ENCODE results near the gene SCO2.

SCO2 gene

DNA sequence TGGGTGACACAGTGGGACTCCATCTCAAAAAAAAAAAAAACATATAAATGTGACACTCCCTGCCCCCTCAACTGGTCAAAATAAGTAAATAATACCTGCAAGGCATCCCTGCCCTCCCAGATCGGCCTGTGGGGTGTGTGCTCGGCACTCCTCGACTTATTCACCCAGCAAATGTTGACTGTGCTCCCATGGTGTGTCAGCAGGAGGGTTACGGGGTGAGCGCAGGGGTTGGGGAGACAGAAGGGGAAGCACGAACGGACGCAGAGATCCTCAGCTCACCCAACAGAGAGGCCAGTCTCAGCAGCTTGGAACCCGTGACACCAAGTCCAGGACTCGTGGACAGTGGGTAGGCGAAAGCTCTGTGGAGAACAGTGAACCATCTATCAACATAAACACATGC is 45.7 kb downstream of the SCO2 start:
- Histone ChIP-seq H3K27ac (ENCODE audit: low read depth, low read length) (no peak overlapping the region), H3K27me3 (ENCODE audit: control insufficient read depth, insufficient read depth, low read length) (peaks cover 18% of the 10 kb centered on the region), H3K36me3 (ENCODE audit: control insufficient read depth, insufficient read depth, low read length) (no peaks in the 10 kb centered on the region), H3K9ac (ENCODE audit: low read depth, low read length) (no peak overlapping the region), H3K4me3 (ENCODE audit: low read depth, low read length) (no peak overlapping the region), H3K4me1 (ENCODE audit: control insufficient read depth, insufficient read depth, low read length) (peaks cover 4% of the 10 kb centered on the region; the same call in 1 of the 2 replicates), H3K9me3 (ENCODE audit: control insufficient read depth, insufficient read depth, low read length) (no peaks in the 10 kb centered on the region)

DNA sequence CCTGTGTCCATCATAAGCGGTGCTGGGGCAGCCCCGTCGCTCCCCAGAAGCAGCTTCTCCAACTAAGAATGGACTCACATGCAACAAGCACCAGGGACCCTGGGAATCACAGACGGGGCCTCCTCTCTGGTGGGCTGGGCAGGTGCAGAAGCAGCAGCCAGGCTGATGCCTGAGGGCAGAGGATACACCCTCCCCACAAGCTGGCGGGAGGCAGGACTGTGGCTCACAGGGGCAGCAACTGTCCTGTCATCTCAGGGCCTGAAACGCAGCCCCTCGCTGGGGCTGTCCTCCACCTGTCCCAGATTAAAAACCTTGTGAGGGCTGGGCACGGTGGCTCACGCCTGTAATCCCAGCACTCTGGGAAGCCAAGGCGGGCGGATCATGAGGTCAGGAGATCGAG is 47.5 kb downstream of the SCO2 start:
- Histone ChIP-seq H3K4me3 (ENCODE audit: low read depth, low read length) (no peak overlapping the region), H3K4me1 (ENCODE audit: control insufficient read depth, insufficient read depth, low read length) (peaks cover 9% of the 10 kb centered on the region), H3K27ac (ENCODE audit: low read depth, low read length) (no peak overlapping the region), H3K36me3 (ENCODE audit: control insufficient read depth, insufficient read depth, low read length) (no peaks in the 10 kb centered on the region), H3K9ac (ENCODE audit: low read depth, low read length) (no peak overlapping the region), H3K27me3 (ENCODE audit: control insufficient read depth, insufficient read depth, low read length) (peaks cover 18% of the 10 kb centered on the region), H3K9me3 (ENCODE audit: control insufficient read depth, insufficient read depth, low read length) (no peaks in the 10 kb centered on the region)

DNA sequence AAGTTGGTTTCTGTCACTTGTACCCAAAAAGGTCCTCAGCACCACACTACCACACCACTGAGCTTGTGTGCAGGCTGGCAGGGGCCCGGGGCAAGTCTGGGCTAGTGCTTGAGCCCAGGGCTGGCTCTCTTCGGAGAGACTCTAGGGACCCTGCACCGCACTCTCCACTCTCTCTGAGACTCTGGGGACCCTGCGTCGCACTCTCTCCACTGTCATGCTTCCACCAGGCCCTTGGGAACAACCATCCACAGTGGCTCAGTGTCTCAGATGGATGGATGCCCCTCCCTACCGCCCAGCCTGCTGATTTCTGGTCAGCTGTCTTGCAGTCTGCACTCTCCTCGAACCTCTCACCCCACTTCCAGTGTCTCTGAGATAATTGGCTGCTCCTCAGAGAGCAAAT is 48.5 kb downstream of the SCO2 start:
- no peak overlapping the region for H3K27ac ChIP-seq (ENCODE audit: low read depth, low read length)
- no peak overlapping the region for H3K9ac ChIP-seq (ENCODE audit: low read depth, low read length)
- peaks cover 9% of the 10 kb centered on the region for H3K4me1 ChIP-seq (ENCODE audit: control insufficient read depth, insufficient read depth, low read length)
- H3K36me3 ChIP-seq (ENCODE audit: control insufficient read depth, insufficient read depth, low read length) = no peaks in the 10 kb centered on the region
- no peaks in the 10 kb centered on the region for H3K9me3 ChIP-seq (ENCODE audit: control insufficient read depth, insufficient read depth, low read length)
- H3K27me3 ChIP-seq (ENCODE audit: control insufficient read depth, insufficient read depth, low read length) = peaks cover 18% of the 10 kb centered on the region
- no peak overlapping the region for H3K4me3 ChIP-seq (ENCODE audit: low read depth, low read length)

DNA sequence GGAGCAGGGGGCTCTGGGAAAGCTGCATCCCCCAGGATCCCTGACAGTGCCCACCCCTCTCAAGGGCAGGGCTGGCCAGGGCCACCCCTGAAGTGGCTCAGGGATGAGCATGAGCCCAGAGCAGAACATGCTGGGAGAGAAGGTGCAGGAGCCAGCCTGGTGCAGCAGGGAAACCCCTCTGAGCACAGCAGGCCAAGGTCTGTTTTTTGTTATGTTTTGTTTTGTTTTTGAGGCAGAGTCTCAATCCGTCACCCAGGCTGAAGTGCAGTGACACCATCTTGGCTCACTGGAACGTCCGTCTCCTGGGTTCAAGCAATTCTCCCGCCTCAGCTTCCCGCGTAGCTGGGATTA is 49.8 kb downstream of the SCO2 start:
- Histone ChIP-seq H3K4me1 (ENCODE audit: control insufficient read depth, insufficient read depth, low read length) (peaks cover 9% of the 10 kb centered on the region), H3K4me3 (ENCODE audit: low read depth, low read length) (peak overlapping the region; percentile 75; the same call in 1 of the 2 replicates), H3K9me3 (ENCODE audit: control insufficient read depth, insufficient read depth, low read length) (no peaks in the 10 kb centered on the region), H3K9ac (ENCODE audit: low read depth, low read length) (no peak overlapping the region), H3K36me3 (ENCODE audit: control insufficient read depth, insufficient read depth, low read length) (no peaks in the 10 kb centered on the region), H3K27ac (ENCODE audit: low read depth, low read length) (no peak overlapping the region), H3K27me3 (ENCODE audit: control insufficient read depth, insufficient read depth, low read length) (peaks cover 13% of the 10 kb centered on the region)

DNA sequence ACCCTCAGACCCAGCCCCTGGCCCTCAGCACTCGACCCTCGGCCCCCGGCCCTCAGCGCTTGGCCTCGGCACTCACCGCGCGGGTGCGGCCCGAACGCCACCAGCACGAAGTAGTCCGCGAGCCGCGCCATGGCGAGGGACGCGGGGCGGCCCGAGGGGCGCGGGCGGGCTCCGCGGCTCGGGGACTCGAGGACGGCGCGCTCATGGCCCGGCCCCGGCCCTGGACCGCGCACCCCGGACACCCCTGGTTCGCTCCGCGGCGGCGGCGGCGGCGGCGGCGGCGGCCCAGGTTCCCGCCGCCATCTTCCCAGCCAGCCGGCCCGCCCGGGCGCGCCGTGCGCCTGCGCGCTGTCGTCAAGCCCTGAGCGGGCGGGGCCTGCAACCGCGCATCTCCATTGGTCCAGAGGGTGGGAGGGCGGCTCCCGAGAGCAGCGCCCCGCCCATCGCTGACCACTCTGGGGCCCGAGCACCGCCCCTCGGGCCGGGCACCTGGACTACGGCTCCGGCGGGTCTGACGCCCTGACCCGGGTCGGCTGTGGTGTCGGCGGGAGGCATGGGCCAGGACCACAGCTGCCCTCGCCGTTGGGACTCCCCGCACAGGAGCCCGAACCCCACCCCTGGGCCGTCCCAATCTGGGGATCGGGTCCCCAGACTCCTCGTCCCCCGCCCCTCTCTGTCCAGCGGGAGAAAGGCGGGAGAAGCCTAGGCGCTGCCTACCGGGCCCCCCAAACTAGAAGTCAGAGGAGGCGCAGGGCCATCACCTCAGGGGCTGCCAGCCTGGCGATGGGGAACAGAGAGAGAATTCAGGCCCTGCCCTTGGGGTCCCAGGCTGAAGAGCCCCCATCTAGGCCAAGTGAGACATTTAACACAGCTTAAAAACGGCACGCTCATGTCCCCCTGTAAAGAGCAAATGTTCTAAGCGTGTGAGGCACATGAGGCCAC is 50.4 kb downstream of the SCO2 start, which contains the start of gene SBF1:
Gene SBF1, minus strand, starts transcription at position 326 of the 942 bp plus-strand sequence. Its CDS starts 195 bp downstream, at position 131.
- Histone ChIP-seq H3K4me1 (ENCODE audit: control insufficient read depth, insufficient read depth, low read length) (peaks cover 14% of the 10 kb centered on the region), H3K27me3 (ENCODE audit: control insufficient read depth, insufficient read depth, low read length) (peaks cover 6% of the 10 kb centered on the region), H3K36me3 (ENCODE audit: control insufficient read depth, insufficient read depth, low read length) (no peaks in the 10 kb centered on the region), H3K9ac (ENCODE audit: low read depth, low read length) (peak within 1 kb of the TSS; percentile 51; the same call in 1 of the 2 replicates), H3K9me3 (ENCODE audit: control insufficient read depth, insufficient read depth, low read length) (no peaks in the 10 kb centered on the region), H3K27ac (ENCODE audit: low read depth, low read length) (peak within 1 kb of the TSS; percentile 20), H3K4me3 (ENCODE audit: low read depth, low read length) (peak within 1 kb of the TSS; percentile 75)

DNA sequence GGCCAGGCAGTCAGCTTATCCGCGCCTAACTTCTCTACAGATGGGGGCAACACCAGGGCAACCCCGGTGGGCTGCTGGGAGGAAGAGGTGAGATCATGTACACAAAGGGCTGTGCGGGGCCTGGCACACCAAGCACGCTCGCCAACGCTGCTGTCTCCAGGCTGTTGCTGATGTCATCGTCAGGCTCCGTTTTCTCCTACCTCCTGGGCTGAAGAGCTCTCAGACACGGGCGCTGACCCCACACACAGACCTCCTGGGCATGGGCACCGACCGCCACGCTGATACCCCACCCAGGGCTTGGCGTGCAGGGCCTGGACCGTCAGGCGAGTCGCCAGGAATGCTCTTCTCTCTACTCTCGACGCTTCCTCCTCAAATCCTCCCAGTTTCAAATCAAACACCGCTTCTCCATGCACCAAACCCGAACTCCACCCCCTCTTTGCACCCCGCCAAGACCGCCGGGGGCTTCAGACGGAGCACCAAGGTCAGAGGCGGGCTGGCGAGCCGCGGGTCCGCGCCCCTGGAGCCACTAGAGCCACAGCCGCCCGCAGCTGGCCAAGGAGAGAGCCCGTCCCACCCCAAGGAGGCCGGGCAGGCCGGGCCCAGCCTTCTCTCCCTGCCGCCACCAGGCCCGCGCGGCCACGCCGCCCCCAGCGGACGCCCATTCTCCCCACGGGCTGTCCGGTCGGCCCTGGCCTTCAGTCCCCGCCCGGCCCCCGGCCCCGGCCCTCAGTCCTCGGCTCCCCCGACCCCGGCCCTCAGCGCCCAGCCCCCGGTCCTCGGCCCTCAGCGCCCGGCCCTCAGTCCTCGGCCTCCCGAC is 51.3 kb downstream of the SCO2 start:
- H3K4me1 ChIP-seq (ENCODE audit: control insufficient read depth, insufficient read depth, low read length) = peaks cover 15% of the 10 kb centered on the region
- H3K9ac ChIP-seq (ENCODE audit: low read depth, low read length) = peak overlapping the region; percentile 51; the same call in 1 of the 2 replicates
- no peaks in the 10 kb centered on the region for H3K36me3 ChIP-seq (ENCODE audit: control insufficient read depth, insufficient read depth, low read length)
- H3K27me3 ChIP-seq (ENCODE audit: control insufficient read depth, insufficient read depth, low read length) = no peaks in the 10 kb centered on the region
- no peaks in the 10 kb centered on the region for H3K9me3 ChIP-seq (ENCODE audit: control insufficient read depth, insufficient read depth, low read length)
- H3K4me3 ChIP-seq (ENCODE audit: low read depth, low read length) = peak overlapping the region; percentile 75
- H3K27ac ChIP-seq (ENCODE audit: low read depth, low read length) = no peak overlapping the region

Data from HUES48 (cell line).